GM12878 (cell line): Measurements from ENCODE around the gene CALR. TPM values are rescaled to one million over a fixed set of nuclear protein-coding genes. Genes with fewer than 3 reads are reported as not detected.

Source experiments
- ATF7 ChIP-seq: fragments of 450-650 bp; IDR thresholded peaks from 2 replicates; pipeline ENCODE4 v1.6.1; 2016; ENCODE audit warnings: low read depth, mild to moderate bottlenecking
- CREM ChIP-seq: IDR thresholded peaks from 2 replicates; pipeline ENCODE4 v1.6.1; 2014; ENCODE audit warnings: antibody characterized with exemption, low read depth
- IKZF2 ChIP-seq, 2 experiments: fragments of 450-650 bp; IDR thresholded peaks; 2 replicates each; pipeline ENCODE4 v1.6.1; 2017; ENCODE audit warnings: mild to moderate bottlenecking in 2 of 2, moderate library complexity in 2 of 2
- IRF4 ChIP-seq: IDR thresholded peaks from 2 replicates; pipeline ENCODE4 v1.6.1; 2011; ENCODE audit warnings: low read depth, low read length
- KDM1A ChIP-seq: fragments of 200-600 bp; sonication (generic); IDR thresholded peaks from 2 replicates; pipeline ENCODE4 v1.6.1; 2016; ENCODE audit warnings: borderline replicate concordance
- LARP7 ChIP-seq: fragments of 450-650 bp; IDR thresholded peaks from 2 replicates; pipeline ENCODE4 v1.6.1; 2017; ENCODE audit warnings: mild to moderate bottlenecking
- MTA2 ChIP-seq: fragments of 450-650 bp; IDR thresholded peaks from 2 replicates; pipeline ENCODE4 v1.6.1; 2016; ENCODE audit warnings: low read depth, mild to moderate bottlenecking, moderate library complexity
- NFYA ChIP-seq: IDR thresholded peaks from 2 replicates; pipeline ENCODE4 v1.6.1; 2011; ENCODE audit warnings: low read depth, mild to moderate bottlenecking, low read length, improper control_type of control experiment, borderline replicate concordance
- NR2F1 ChIP-seq: fragments of 450-650 bp; conservative IDR thresholded peaks from 2 replicates; pipeline ENCODE4 v1.6.1; 2017; ENCODE audit warnings: mild to moderate bottlenecking
- NRF1 ChIP-seq: conservative IDR thresholded peaks from 2 replicates; pipeline ENCODE4 v1.6.1; 2011; ENCODE audit warnings: mild to moderate bottlenecking, low read depth, low read length, improper control_type of control experiment
- RELA ChIP-seq: fragments of 450-650 bp; IDR thresholded peaks from 2 replicates; pipeline ENCODE4 v1.8.0; 2014; ENCODE audit warnings: borderline replicate concordance; ENCODE audit not compliant: partially characterized antibody
- SREBF1 ChIP-seq: IDR thresholded peaks from 2 replicates; pipeline ENCODE4 v1.6.1; 2012; ENCODE audit warnings: mild to moderate bottlenecking, low read length
- TAF1 ChIP-seq: IDR thresholded peaks from 2 replicates; pipeline ENCODE4 v1.6.1; 2011; ENCODE audit warnings: mild to moderate bottlenecking, low read depth, low read length, borderline replicate concordance
- TARDBP ChIP-seq: IDR thresholded peaks from 2 replicates; pipeline ENCODE4 v1.6.1; 2016; ENCODE audit warnings: borderline replicate concordance
- TCF12 ChIP-seq: IDR thresholded peaks from 2 replicates; pipeline ENCODE4 v1.6.1; 2011; ENCODE audit warnings: low read depth, mild to moderate bottlenecking, low read length
- ZNF384 ChIP-seq: IDR thresholded peaks from 2 replicates; pipeline ENCODE4 v1.6.1; 2012; ENCODE audit warnings: low read depth, mild to moderate bottlenecking, low read length, improper control_type of control experiment, borderline replicate concordance
- ZSCAN29 ChIP-seq: fragments of 450-650 bp; IDR thresholded peaks from 2 replicates; pipeline ENCODE4 v1.6.1; 2017; ENCODE audit warnings: mild to moderate bottlenecking, moderate library complexity
- polyA plus RNA-seq, 11 experiments: library from polyadenylated mRNA; depleted of rRNA in 4 of 11; unstranded in 6 of 11; stranded (reverse) in 5 of 11; fragments of >200 nt; fragmentation: Nextera tagmentation in 4 of 11; fragmentation: Illumina TruSeq in 1 of 11; extraction: Ambion mirVana in 4 of 11; extraction: Trizol in 1 of 11; gene quantifications; 1 replicate in 1 of 11; 2 replicates in 10 of 11; pipeline versions ENCODE4 v1.2.1 to v1.2.3, GENCODE V29; 2011 to 2016; ENCODE audit warnings: inconsistent platforms in 2 of 11, missing spikeins in 2 of 11, low read depth in 1 of 11
- total RNA-seq, 4 experiments: library from RNA; depleted of rRNA in 3 of 4; stranded (reverse); fragments of >200 nt in 3 of 4; fragmentation: Illumina TruSeq in 1 of 4; extraction: Trizol in 1 of 4; gene quantifications; 2 replicates each; pipeline versions ENCODE4 v1.2.1 to v1.2.3, GENCODE V29; 2013 to 2021
- TF ChIP-seq, protein P1 (sequence below): fragments of 450-650 bp; IDR thresholded peaks from 2 replicates; pipeline ENCODE4 v1.6.1; 2016; ENCODE audit warnings: mild to moderate bottlenecking, moderate library complexity, borderline replicate concordance
- TF ChIP-seq, protein P2 (sequence below): IDR thresholded peaks from 2 replicates; pipeline ENCODE4 v1.6.1; 2012; ENCODE audit warnings: low read depth, low read length, improper control_type of control experiment
- TF ChIP-seq, protein P3 (sequence below): fragments of 450-650 bp; IDR thresholded peaks from 2 replicates; pipeline ENCODE4 v1.6.1; 2017; ENCODE audit warnings: mild to moderate bottlenecking, moderate library complexity
- TF ChIP-seq, protein P4 (sequence below): fragments of 450-650 bp; IDR thresholded peaks from 2 replicates; pipeline ENCODE4 v1.6.1; 2017; ENCODE audit warnings: borderline replicate concordance

The CALR gene
- total and polyA plus RNA-seq, 10 of the 15 experiments (the other 5 are each of a cell fraction or from before 2014, with no cell fraction given): 202 to 1,451 (median 749) TPM

DNA sequence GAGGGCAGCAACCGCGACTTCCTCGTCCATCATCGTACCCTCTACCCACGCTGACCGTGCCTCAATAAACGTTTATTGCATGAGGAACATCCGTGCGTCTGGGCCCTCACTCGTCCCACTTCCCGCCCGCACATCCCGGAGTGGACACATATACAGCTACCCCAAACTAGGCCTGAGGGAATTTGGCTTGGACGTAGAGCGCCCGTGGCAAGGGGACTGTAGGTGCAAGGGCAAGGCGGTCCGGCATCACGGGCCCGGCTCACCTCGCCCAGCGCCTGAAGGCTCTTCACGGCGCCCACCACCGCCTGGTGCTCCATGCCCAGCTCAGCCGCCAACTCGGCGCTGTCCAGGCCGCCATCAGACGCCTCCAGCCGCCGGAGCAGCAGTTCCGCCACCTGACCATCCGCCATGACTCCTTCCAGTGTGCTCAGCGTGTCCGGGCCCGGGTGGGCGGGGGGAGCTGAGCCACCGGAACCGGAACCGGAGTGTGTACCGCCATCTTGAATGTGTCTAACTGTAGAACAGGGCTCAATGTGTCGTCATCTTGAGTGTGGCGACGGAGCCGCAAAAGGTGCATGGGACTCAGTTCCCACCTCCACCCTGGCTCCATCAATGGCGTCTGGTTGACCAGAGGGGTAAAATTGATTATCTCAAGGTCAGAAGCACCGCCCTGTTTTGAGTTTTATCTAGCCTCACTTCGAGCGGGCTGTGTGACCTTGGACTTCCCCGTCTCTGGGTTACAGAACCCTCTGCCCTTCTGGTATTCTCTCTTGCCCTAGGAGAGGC is 4.9 kb upstream of the CALR start, which contains the start of gene FARSA (continued):
- TF ChIP-seq NFYA (no peak), ZNF384 (no peak), CREM (peak; percentile 71), SREBF1 (no peak), ATF7 (0 out of 2 replicates have a peak, but pooled peaks have one; percentile 46), MTA2 (no peak), TCF12 (peak; percentile 46; the same call in 1 of the 2 replicates), NRF1 (no peak), RELA (peak; percentile 83), ZSCAN29 (no peak), IKZF2 (IDR thresholded peaks at IDR 0.05) (no peak), TARDBP (peak; percentile 85; the same call in 1 of the 2 replicates), NR2F1 (no peak), LARP7 (no peak; the same call in 1 of the 2 replicates), IRF4 (no peak), TAF1 (peak; percentile 92; the same call in 1 of the 2 replicates), KDM1A (no peak)
- TF ChIP-seq, protein P1, sequence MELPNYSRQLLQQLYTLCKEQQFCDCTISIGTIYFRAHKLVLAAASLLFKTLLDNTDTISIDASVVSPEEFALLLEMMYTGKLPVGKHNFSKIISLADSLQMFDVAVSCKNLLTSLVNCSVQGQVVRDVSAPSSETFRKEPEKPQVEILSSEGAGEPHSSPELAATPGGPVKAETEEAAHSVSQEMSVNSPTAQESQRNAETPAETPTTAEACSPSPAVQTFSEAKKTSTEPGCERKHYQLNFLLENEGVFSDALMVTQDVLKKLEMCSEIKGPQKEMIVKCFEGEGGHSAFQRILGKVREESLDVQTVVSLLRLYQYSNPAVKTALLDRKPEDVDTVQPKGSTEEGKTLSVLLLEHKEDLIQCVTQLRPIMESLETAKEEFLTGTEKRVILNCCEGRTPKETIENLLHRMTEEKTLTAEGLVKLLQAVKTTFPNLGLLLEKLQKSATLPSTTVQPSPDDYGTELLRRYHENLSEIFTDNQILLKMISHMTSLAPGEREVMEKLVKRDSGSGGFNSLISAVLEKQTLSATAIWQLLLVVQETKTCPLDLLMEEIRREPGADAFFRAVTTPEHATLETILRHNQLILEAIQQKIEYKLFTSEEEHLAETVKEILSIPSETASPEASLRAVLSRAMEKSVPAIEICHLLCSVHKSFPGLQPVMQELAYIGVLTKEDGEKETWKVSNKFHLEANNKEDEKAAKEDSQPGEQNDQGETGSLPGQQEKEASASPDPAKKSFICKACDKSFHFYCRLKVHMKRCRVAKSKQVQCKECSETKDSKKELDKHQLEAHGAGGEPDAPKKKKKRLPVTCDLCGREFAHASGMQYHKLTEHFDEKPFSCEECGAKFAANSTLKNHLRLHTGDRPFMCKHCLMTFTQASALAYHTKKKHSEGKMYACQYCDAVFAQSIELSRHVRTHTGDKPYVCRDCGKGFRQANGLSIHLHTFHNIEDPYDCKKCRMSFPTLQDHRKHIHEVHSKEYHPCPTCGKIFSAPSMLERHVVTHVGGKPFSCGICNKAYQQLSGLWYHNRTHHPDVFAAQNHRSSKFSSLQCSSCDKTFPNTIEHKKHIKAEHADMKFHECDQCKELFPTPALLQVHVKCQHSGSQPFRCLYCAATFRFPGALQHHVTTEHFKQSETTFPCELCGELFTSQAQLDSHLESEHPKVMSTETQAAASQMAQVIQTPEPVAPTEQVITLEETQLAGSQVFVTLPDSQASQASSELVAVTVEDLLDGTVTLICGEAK: peak; percentile 94
- TF ChIP-seq, protein P2, sequence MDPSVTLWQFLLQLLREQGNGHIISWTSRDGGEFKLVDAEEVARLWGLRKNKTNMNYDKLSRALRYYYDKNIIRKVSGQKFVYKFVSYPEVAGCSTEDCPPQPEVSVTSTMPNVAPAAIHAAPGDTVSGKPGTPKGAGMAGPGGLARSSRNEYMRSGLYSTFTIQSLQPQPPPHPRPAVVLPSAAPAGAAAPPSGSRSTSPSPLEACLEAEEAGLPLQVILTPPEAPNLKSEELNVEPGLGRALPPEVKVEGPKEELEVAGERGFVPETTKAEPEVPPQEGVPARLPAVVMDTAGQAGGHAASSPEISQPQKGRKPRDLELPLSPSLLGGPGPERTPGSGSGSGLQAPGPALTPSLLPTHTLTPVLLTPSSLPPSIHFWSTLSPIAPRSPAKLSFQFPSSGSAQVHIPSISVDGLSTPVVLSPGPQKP: peak; percentile 87
- TF ChIP-seq, protein P3, sequence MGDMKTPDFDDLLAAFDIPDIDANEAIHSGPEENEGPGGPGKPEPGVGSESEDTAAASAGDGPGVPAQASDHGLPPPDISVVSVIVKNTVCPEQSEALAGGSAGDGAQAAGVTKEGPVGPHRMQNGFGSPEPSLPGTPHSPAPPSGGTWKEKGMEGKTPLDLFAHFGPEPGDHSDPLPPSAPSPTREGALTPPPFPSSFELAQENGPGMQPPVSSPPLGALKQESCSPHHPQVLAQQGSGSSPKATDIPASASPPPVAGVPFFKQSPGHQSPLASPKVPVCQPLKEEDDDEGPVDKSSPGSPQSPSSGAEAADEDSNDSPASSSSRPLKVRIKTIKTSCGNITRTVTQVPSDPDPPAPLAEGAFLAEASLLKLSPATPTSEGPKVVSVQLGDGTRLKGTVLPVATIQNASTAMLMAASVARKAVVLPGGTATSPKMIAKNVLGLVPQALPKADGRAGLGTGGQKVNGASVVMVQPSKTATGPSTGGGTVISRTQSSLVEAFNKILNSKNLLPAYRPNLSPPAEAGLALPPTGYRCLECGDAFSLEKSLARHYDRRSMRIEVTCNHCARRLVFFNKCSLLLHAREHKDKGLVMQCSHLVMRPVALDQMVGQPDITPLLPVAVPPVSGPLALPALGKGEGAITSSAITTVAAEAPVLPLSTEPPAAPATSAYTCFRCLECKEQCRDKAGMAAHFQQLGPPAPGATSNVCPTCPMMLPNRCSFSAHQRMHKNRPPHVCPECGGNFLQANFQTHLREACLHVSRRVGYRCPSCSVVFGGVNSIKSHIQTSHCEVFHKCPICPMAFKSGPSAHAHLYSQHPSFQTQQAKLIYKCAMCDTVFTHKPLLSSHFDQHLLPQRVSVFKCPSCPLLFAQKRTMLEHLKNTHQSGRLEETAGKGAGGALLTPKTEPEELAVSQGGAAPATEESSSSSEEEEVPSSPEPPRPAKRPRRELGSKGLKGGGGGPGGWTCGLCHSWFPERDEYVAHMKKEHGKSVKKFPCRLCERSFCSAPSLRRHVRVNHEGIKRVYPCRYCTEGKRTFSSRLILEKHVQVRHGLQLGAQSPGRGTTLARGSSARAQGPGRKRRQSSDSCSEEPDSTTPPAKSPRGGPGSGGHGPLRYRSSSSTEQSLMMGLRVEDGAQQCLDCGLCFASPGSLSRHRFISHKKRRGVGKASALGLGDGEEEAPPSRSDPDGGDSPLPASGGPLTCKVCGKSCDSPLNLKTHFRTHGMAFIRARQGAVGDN: peak; percentile 7; the same call in 1 of the 2 replicates
- TF ChIP-seq, protein P4, sequence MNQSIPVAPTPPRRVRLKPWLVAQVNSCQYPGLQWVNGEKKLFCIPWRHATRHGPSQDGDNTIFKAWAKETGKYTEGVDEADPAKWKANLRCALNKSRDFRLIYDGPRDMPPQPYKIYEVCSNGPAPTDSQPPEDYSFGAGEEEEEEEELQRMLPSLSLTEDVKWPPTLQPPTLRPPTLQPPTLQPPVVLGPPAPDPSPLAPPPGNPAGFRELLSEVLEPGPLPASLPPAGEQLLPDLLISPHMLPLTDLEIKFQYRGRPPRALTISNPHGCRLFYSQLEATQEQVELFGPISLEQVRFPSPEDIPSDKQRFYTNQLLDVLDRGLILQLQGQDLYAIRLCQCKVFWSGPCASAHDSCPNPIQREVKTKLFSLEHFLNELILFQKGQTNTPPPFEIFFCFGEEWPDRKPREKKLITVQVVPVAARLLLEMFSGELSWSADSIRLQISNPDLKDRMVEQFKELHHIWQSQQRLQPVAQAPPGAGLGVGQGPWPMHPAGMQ: no peak
